Stomach (tissue), 9 donors: ENCODE measurements around the gene NEDD4L. TPM values are rescaled to one million over a fixed set of nuclear protein-coding genes. Genes with fewer than 3 reads are reported as not detected.

Source experiments
- DNase-seq, 2 donors: peaks; one replicate each; pipeline versions ENCODE4 v3.0.0 to v3.0.0-alpha.2; 2013 to 2019
- H3K27ac ChIP-seq, 5 donors: fragments of 200-600 bp in 4 of 5; sonication (generic) in 4 of 5; one replicate each; pipeline ENCODE4 v1.5.1; 2013 to 2019; ENCODE audit warnings: mild to moderate bottlenecking in 1 of 5, moderate library complexity in 1 of 5
- H3K27me3 ChIP-seq, 3 donors: fragments of 200-600 bp; sonication (generic); one replicate each; pipeline ENCODE4 v1.5.1; 2017 to 2019; ENCODE audit warnings: mixed run types in 1 of 3
- H3K36me3 ChIP-seq, 4 donors: fragments of 200-600 bp; sonication (generic); 1 replicate in 3 of 4; 2 replicates in 1 of 4; pipeline ENCODE4 v1.5.1; 2016 to 2019
- H3K4me1 ChIP-seq, 4 donors: fragments of 200-600 bp; sonication (generic); one replicate each; pipeline ENCODE4 v1.5.1; 2016 to 2019
- H3K4me3 ChIP-seq, 4 donors: fragments of 200-600 bp; sonication (generic) in 3 of 4; one replicate each; pipeline ENCODE4 v1.5.1; 2016 to 2019; ENCODE audit warnings: mild to moderate bottlenecking in 1 of 4
- H3K9me3 ChIP-seq, 4 donors: fragments of 200-600 bp; sonication (generic); one replicate each; pipeline ENCODE4 v1.5.1; 2016 to 2019
- CTCF ChIP-seq, 7 experiments: fragments of 450-650 bp in 4 of 7; fragments of 200-600 bp in 3 of 7; sonication (generic) in 3 of 7; IDR thresholded peaks; one replicate each; pipeline ENCODE4 v1.5.1; 2016 to 2019; ENCODE audit warnings: antibody characterized with exemption in 7 of 7, control low read depth in 2 of 7, mild to moderate bottlenecking in 1 of 7
- EP300 ChIP-seq: sonication (generic); formaldehyde crosslinking; IDR thresholded peaks from one replicate; pipeline ENCODE4 v1.6.1; 2017; ENCODE audit warnings: antibody characterized with exemption
- POLR2A ChIP-seq, 4 donors: fragments of 450-650 bp; IDR thresholded peaks; one replicate each; pipeline ENCODE4 v1.6.1; 2016; ENCODE audit warnings: antibody characterized with exemption in 4 of 4, control low read depth in 2 of 4, mild to moderate bottlenecking in 1 of 4, moderate library complexity in 1 of 4
- POLR2AphosphoS5 ChIP-seq, 3 donors: sonication (generic); formaldehyde crosslinking; IDR thresholded peaks; one replicate each; pipeline ENCODE4 v1.6.1; 2016; ENCODE audit warnings: antibody characterized with exemption in 3 of 3
- WGBS, 5 donors: extraction: QIAGEN DNeasy Blood & Tissue Kit in 3 of 5; methylation state at CpG; one replicate each; pipeline versions ENCODE4 v1.1.5 to v1.1.7; 2013 to 2018; 5-methylcytosine and 5-hydroxymethylcytosine counted together
- intact Hi-C: fragments of 100-400 bp; cut with DNase I; formaldehyde crosslinking; loops from one replicate; pipeline ENCODE4 v1.15.1; 2023; ENCODE audit warnings: low total_unique reads
- polyA plus RNA-seq, 3 donors: library from polyadenylated mRNA; stranded (reverse); fragments of 200-250 nt; gene quantifications; one replicate each; pipeline ENCODE4 v1.2.3, GENCODE V29; 2013
- total RNA-seq, 5 donors: library from RNA; depleted of rRNA; stranded (reverse); fragments of >200 nt; gene quantifications; one replicate each; pipeline versions ENCODE4 v1.1.0 to v1.2.3, GENCODE V29; 2014 to 2016
- donor health status: healthy with polysubstance abuse.
- donor health status: Bipolar disorder and iron deficiency.
- donor health status: healthy.

NEDD4L gene
- total and polyA plus RNA-seq, 8 donors = 46.1 to 315 (median 129) TPM

GRCh38 chr18:58392324-58393000 lies 348.4 kb downstream of the NEDD4L start:
- Histone ChIP-seq H3K9me3 (no peaks in the 10 kb centered on the region), H3K27me3 (no peaks in the 10 kb centered on the region), H3K4me3 (no peak overlapping the region), H3K36me3 (peaks cover 18 to 99% (median 91%) of the 10 kb centered on the region in 4 donors), H3K4me1 (peaks cover 0 to 34% (median 4%) of the 10 kb centered on the region in 4 donors), H3K27ac (peak overlapping the region in 2 of 5 donors; percentile 15 to 61)
- 64 to 76% (median 68%) methylated on average over 11 of the region's 11 CpGs for WGBS, 5 donors
- TF ChIP-seq CTCF (IDR thresholded peaks at IDR 0.05) (no peak), POLR2AphosphoS5 (IDR thresholded peaks at IDR 0.05) (no peak), EP300 (no peak)
- DNase-seq = peak in 1 of 2 donors; percentile 81
- intact Hi-C loops = no loop called here

- no peaks in the 10 kb centered on the region for H3K9me3 ChIP-seq
- H3K27me3 ChIP-seq = no peaks in the 10 kb centered on the region
- peak overlapping the region in 1 of 5 donors; percentile 61 for H3K27ac ChIP-seq
- no peak overlapping the region for H3K4me3 ChIP-seq
- no peak for DNase-seq
- intact Hi-C loops = no loop called here
- 70 to 87% (median 83%) methylated on average over 2 of the region's 2 CpGs for WGBS, 5 donors
- peaks cover 18 to 94% (median 86%) of the 10 kb centered on the region in 4 donors for H3K36me3 ChIP-seq
- H3K4me1 ChIP-seq = peaks cover 0 to 34% (median 4%) of the 10 kb centered on the region in 4 donors
- no peak for TF ChIP-seq POLR2A (IDR thresholded peaks at IDR 0.05)
- TF ChIP-seq EP300 = no peak
- TF ChIP-seq POLR2AphosphoS5 (IDR thresholded peaks at IDR 0.05) = no peak
- no peak for TF ChIP-seq CTCF (IDR thresholded peaks at IDR 0.05)
Observed at GRCh38 chr18:58393295-58393694, 349.3 kb downstream of the NEDD4L start.

GRCh38 chr18:58394046-58394445 lies 350.0 kb downstream of the NEDD4L start:
- peaks cover 0 to 34% (median 4%) of the 10 kb centered on the region in 4 donors for H3K4me1 ChIP-seq
- DNase-seq = no peak
- TF ChIP-seq CTCF (IDR thresholded peaks at IDR 0.05) (no peak), EP300 (no peak), POLR2A (IDR thresholded peaks at IDR 0.05) (no peak), POLR2AphosphoS5 (IDR thresholded peaks at IDR 0.05) (no peak)
- intact Hi-C loops = no loop called here
- no peak overlapping the region for H3K27ac ChIP-seq
- 84 to 93% (median 86%) methylated on average over 7 of the region's 7 CpGs for WGBS, 5 donors
- no peaks in the 10 kb centered on the region for H3K27me3 ChIP-seq
- peaks cover 18 to 91% (median 83%) of the 10 kb centered on the region in 4 donors for H3K36me3 ChIP-seq
- H3K9me3 ChIP-seq = no peaks in the 10 kb centered on the region
- no peak overlapping the region for H3K4me3 ChIP-seq

GRCh38 chr18:58394602-58395425 lies 350.8 kb downstream of the NEDD4L start:
- H3K27ac ChIP-seq = no peak overlapping the region

More at GRCh38 chr18:58394602-58395425, 350.8 kb downstream of the NEDD4L start:
- H3K36me3 ChIP-seq = peaks cover 18 to 91% (median 84%) of the 10 kb centered on the region in 4 donors
- no peak overlapping the region for H3K4me3 ChIP-seq
- peaks cover 0 to 34% (median 4%) of the 10 kb centered on the region in 4 donors for H3K4me1 ChIP-seq
- H3K9me3 ChIP-seq = no peaks in the 10 kb centered on the region
- H3K27me3 ChIP-seq = no peaks in the 10 kb centered on the region
- no peak for DNase-seq
- intact Hi-C loops = no loop called here
- WGBS, 5 donors = 86 to 90% (median 87%) methylated on average over 12 of the region's 12 CpGs
- no peak for TF ChIP-seq EP300
- TF ChIP-seq POLR2A (IDR thresholded peaks at IDR 0.05) = no peak
- no peak for TF ChIP-seq CTCF (IDR thresholded peaks at IDR 0.05)
